Heart left ventricle (tissue), 13 donors: ENCODE measurements around the gene RALBP1.

Source experiments
- POLR2A ChIP-seq, 2 donors: fragments of 450-650 bp; IDR thresholded peaks; one replicate each; pipeline ENCODE4 v1.6.1; 2017; ENCODE audit warnings: antibody characterized with exemption in 2 of 2, mild to moderate bottlenecking in 2 of 2, moderate library complexity in 2 of 2
- TF ChIP-seq, protein P1 (sequence below), 12 donors: fragments of 200-600 bp; sonication (generic) in 4 of 12; IDR thresholded peaks; one replicate each; pipeline versions ENCODE4 v1.5.0 to v1.8.0; 2018 to 2022; ENCODE audit warnings: antibody characterized with exemption in 12 of 12, mild to moderate bottlenecking in 5 of 12
- donor health status: ischemic (EF 13 %, LVEDD 7.1; RV severe dilation, severe dysfunction).
- donor health status: DM: no; HTN: yes; CAD: no.
- donor health status: DM: no; HTN: no; CAD: no.
- donor health status: ischemic (EF 25% LVEDD 6.9; RV normal size, moderate dysfunction).
- donor health status: ischemic (EF 25% LVEDD 5.7; RV mildly dilated, moderate dysfunction).
- donor health status: ischemic (EF 35%, LVEDD 5.7; RV mildly dilated, moderate dysfunction).
- donor health status: nonischemic (EF 11% LVEDD 7.7; RV severe dilation, severe dysfunction).
- donor health status: DM: yes; HTN: yes; CAD: no.
- donor health status: PGD.
- donor health status: ischemic (EF 29% LVEDD 5.4; RV normal size, mild dysfunction).
- donor health status: nonischemic (EF 23%, LVEDD 6.1; RV moderate dilation, normal function).

GRCh38 chr18:9519399-9519798 is 44.1 kb downstream of the RALBP1 start:
- TF ChIP-seq, protein P1, sequence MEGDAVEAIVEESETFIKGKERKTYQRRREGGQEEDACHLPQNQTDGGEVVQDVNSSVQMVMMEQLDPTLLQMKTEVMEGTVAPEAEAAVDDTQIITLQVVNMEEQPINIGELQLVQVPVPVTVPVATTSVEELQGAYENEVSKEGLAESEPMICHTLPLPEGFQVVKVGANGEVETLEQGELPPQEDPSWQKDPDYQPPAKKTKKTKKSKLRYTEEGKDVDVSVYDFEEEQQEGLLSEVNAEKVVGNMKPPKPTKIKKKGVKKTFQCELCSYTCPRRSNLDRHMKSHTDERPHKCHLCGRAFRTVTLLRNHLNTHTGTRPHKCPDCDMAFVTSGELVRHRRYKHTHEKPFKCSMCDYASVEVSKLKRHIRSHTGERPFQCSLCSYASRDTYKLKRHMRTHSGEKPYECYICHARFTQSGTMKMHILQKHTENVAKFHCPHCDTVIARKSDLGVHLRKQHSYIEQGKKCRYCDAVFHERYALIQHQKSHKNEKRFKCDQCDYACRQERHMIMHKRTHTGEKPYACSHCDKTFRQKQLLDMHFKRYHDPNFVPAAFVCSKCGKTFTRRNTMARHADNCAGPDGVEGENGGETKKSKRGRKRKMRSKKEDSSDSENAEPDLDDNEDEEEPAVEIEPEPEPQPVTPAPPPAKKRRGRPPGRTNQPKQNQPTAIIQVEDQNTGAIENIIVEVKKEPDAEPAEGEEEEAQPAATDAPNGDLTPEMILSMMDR (IDR thresholded peaks at IDR 0.05) = no peak
- no peak for TF ChIP-seq POLR2A (IDR thresholded peaks at IDR 0.05)
